AG10803 (cell line): ENCODE results near the gene MRPL52.

Experiments
- DNase-seq: peaks from one replicate; pipeline ENCODE4 v3.0.0; 2010; ENCODE audit warnings: low read depth
- H3K4me3 ChIP-seq: 2 replicates; pipeline ENCODE4 v1.5.1; 2011; ENCODE audit warnings: mild to moderate bottlenecking, low read length, control low read depth
- CTCF ChIP-seq: conservative IDR thresholded peaks from 2 replicates; pipeline ENCODE4 v1.5.1; 2011; ENCODE audit warnings: mild to moderate bottlenecking, low read length, control low read depth, inconsistent platforms

Gene MRPL52

GRCh38 chr14:22841311-22841710 is 11.6 kb downstream of the MRPL52 start:
- no peak for TF ChIP-seq CTCF
- DNase-seq, result no peak
- H3K4me3 ChIP-seq, result no peak overlapping the region

GRCh38 chr14:22841769-22842168 is 12.1 kb downstream of the MRPL52 start:
- no peak for DNase-seq
- H3K4me3 ChIP-seq, result no peak overlapping the region
- TF ChIP-seq CTCF, result no peak

GRCh38 chr14:22842211-22843122 is 12.8 kb downstream of the MRPL52 start:
- no peak overlapping the region; the same call in 1 of the 2 replicates for H3K4me3 ChIP-seq
- DNase-seq, result peak; percentile 37
- no peak for TF ChIP-seq CTCF

- no peak overlapping the region for H3K4me3 ChIP-seq
- TF ChIP-seq CTCF, result no peak
- DNase-seq, result no peak
These were observed 13.6 kb downstream of the MRPL52 start for GRCh38 chr14:22843123-22843925.

GRCh38 chr14:22844221-22845102 is 14.8 kb downstream of the MRPL52 start:
- no peak for TF ChIP-seq CTCF
- DNase-seq, result no peak

GRCh38 chr14:22845103-22845394 is 15.4 kb downstream of the MRPL52 start:
- no peak for TF ChIP-seq CTCF
- no peak for DNase-seq
- no peak overlapping the region for H3K4me3 ChIP-seq

More at GRCh38 chr14:22844221-22845102, 14.8 kb downstream of the MRPL52 start:
- H3K4me3 ChIP-seq, result no peak overlapping the region
